IPS-NIHi7 (cell line): ENCODE data around the gene METTL24.
"Not testable (repeated sequence)": the region's sequence is repeated elsewhere in the genome, so short reads cannot be mapped to it uniquely, and the experiment has no call there.

ENCODE experiments used
- DNase-seq: peaks from one replicate; pipeline ENCODE4 v3.0.0; 2012; ENCODE audit warnings: mixed read lengths; ENCODE audit errors: extremely low spot score

The METTL24 gene

DNA sequence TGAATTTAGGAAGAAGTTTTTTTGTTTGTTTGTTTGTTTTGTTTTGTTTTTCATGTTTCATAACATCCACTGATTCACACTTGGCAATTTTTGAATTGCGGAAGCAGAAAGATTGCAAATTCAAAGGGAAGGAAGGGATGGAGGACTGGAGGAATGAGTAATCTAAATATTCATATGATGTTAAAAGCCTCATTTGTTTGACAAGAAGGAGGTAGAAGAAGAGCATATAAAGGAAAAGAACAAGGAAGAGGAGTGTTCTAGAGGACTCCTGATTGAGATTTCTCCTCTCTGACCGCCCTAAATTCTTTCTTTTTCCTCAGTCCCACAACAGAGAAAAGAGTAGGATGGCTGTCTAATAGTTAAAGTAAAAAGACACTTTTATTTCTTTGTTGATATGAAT, 88.5 kb downstream of the METTL24 start:
- DNase-seq: no peak

DNA sequence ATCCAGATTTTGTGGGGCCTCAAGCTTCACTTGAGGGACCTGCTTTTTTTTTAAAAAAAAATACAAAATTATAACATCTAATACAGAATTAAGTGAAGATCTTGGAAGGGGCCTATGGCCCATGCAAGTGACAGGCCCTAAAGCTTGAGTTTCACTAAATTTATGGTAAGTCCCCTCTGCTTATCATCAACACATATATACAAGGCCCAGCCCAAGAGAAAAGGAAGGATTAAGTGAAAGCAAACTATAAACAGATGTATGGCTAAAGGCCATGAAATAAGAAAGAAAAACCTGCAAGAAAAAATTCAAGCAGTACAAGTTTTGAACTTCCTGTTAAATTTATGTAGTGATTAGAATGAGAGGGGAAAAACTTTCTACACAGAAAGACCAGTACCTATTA, 91.2 kb downstream of the METTL24 start:
- no peak for DNase-seq

DNA sequence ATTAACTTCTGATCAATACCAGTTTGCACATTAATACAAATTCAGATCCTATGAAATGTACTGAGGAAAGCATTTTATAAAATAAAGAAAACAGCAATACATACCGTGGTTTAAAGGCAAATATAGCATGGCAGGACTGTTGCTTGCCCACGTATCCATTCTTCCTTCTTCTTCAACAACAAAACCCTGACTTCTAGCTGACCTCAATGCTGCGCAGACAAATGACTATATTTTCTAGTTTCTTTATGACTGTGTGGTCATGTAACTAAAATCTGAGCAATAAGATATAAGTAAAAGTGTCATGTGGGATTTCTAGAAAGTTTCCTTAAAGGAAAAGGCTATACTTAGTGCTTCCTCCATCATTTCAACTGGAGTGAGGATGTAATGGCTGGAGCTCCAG, 92.9 kb downstream of the METTL24 start:
- DNase-seq: no peak

DNA sequence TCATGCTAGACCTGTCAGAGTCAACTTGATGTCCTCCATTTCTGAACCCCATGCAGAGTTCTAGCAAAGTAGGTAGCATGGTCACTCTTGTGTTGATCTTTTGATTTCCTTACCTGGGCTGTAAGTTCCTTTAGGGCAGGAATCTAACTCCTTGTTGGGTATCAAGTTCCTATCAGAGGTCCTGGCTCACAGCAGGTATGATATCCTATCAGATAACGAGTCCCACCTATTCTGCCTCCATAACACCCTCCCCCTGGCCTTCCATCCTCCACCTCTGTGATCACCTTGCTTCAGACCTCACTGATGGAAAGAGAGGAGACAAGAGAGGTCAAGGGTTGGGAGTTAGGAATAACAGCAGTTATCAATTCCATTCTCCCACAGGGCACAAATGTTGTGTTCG, 101.8 kb downstream of the METTL24 start:
- DNase-seq: no peak

DNA sequence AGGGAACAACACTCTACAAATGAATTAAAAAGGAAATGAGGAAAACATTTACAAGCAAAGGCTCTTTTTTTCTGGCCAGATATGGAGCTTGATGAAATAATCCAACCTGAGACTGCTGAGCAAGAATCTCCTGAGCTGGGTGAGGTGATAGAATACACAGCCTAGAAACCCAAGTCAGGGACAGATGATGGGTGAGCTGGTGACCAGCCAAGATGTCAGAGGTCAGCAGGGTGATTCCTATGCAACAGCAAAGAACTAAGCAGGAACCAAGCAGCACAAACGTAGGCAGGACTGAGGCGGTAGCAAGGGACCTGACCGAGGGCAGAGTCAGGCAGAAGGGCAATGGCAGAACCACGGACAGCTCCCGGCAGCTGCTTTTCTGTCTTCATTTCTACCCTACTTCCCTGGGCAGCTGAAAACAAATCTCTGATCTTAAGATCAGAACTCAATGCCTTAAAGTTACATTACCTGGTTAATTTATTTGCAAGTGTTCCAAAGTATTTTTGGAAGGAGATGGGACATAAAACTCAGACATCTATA, 102.9 kb downstream of the METTL24 start:
- peak; percentile 83 for DNase-seq

DNA sequence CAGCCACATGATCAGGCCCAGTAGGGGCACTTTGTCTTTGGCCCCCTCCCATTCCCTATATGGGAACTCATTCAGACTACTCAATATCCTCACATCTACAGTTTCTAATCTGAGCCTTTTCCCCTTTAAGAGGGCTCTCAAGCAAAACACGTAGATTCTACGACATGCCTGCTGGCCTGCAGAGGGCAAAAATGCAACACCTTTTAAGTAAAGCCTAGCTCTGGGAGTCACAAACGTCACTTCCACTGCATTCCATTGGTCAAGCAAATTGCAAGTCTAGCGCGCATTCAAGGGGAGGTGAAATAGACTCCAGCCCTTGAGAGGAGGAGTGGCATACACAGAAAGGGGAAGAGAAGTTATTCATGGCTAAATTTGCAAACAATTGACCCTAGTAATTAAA, 107.3 kb downstream of the METTL24 start:
- peak; percentile 21 for DNase-seq

DNA sequence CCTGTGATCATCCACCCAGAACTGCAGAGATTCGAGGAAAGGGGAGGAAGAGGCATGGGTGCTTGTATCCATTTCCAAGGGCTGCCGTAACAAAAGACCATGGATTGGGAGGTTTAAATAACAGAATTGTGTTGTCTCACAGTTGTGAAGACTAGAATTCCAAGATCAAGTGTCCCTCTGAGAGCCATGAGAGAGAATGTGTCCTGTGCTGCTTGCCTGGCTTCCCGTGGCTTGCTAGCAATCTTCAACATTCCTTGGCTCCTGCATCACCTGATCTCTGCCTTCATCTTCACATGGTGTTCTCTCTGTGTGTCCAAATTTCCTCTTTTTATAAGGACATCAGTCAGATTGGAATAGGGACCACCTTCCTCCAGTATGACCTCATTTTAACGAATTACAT, 108.1 kb downstream of the METTL24 start:
- DNase-seq: no peak

DNA sequence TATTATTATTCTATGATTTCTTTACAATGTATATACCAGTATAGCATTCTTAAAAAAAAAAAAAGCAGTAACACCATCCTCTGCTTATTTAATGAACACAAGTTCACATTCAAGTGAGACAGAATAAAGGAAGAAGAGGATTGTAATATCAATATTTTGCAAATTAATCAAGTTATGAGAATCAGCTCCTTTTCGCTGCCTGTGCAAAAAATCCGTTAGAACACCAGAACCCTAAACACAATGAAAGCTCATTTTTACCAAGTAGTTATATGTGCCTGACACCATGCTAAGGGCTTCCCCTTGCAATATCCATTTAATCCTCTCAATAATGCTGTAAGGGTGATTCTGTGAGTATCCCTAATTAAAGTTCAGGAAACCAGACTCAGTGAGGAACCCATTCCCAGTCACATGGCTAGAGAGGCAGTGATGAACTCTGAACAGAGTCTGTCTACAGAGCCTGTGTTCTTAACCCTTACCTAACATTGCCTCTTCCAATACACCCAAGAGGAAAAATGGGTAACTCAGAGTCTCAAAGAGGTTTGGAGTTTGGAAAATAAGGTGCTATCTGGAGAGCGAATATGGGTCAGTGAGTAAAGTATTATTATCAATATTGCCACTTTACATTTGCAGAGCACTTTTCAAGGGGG, 111.1 kb downstream of the METTL24 start:
- no peak for DNase-seq

DNA sequence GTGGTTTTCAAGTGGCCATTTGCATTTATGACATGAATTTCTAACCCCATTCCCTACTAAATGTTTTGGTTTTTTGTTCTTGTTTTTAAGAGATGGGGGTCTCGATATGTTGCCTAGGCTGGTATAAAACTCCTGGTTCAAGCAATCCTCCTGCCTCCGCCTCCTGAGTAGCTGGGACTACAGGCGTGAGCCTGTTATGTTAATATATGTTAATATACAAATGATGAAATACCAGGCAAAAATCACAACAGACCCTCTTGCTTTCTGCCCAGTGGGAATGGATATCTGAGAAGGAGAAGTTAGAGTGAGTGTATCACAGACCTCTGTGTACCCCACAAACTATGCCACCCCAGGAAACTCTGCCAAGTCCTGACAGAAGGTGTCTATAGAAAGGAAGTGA, 111.8 kb downstream of the METTL24 start:
- no peak for DNase-seq

DNA sequence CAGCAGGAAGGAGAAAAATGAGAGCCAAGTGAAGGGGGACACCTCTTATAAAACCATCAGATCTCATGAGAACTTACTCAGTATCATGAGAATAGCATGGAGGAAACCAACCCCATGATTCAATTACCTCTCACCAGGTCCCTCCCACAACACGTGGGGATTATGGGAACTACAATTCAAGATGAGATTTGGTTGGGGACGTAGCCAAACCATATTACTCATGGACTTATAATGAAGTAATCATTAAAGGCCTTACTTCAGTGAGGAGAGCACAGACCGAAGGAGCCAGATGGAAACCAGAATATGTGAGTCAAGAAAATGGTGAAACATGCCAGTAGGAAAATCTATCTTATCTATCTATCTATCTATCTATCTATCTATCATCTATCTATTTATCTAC, 113.5 kb downstream of the METTL24 start:
- not testable (repeated sequence) for DNase-seq

DNA sequence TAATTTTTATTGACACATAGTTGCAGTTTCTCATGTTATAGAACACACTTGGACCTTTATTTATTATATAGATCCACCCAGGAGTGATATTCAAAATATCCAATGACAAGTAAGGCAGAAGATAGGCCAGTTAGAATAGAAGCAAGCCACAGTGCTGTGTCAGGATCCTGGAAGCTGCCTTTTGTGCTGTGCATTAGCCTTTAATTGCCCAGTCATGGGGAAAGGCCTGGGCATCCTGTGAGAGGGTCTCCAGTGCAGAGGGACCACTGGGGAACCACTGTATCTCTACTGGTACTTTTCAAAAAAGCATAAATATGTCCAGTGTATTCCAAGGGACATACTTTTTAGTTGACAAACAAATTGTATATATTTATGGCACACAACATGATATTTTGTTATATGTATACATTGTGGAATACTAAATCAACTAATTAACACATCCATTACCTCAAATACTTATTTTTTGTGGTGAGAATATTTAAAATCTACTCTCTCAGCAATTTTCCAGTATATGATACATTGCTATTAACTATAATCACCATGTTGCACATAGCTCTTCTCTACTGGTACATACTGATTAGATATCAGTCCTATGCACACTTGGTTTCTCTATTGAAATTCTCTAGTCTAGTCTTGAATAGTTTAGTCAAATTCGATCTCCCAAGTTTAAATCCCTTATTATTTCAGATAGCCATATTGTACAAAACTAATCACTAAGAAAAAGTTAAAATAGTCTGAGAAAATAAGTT, 118.4 kb downstream of the METTL24 start:
- no peak for DNase-seq

DNA sequence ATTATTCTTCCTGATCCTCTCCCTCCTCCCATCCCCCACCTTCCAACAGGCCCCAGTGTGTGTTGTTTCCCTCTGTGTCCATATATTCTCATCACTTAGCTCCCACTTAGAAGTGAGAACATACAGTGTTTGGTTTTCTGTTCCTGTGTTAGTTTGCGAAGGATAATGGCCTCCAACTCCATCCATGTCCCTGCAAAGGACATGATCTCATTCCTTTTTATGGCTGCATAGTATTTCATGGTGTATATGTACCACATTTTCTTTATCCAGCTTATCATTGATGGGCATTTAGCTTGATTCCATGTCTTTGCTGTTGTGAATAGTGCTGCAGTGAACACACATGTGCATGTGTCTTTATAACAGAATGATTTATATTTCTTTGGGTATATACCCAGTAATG, 122.1 kb downstream of the METTL24 start:
- DNase-seq: not testable (repeated sequence)

DNA sequence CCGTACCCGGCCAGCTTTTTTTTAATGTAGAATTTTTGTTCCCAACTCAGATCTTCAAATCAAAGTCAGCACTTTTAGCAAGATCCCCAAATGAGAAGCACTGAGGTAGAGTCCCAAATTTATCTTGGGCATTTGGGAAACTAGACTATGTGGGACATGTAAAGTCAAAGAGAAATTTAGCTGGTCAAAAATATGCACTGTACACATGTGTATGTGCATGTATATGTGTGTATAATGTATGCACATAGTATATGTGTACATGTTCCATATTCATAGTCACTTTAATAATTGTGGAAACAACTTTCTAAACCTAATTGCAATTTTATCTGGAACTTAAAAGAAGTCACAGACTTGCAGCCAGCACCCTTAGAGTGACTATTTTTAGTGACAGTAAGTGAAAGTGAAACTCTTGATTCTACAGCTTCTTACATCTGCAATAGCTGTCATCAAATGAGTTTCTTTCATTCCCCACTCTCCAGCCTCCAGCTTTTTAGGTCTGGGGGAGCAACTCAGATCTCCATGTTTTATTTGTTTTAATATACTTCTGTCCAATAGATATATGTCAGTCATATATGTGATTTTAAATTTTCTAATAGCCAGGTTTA, 124.3 kb downstream of the METTL24 start:
- no peak for DNase-seq

DNA sequence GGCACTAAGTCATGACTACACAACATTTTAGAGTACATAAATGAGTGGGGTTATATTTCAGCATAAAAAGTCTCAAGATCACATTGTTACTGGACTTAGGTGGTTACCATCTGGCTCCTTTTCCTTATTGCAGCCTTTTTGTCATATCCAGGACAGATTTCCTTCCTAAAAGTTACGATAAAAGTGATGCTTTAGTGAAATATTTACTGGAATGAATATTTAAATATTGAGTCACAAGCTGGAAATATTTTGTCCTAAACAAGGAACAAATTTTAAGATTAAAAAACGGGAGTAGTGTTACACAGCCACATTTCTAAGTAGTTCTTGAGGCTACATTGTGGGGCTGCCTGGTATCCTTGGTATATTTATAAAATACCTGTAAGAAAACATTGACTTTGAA, 125.7 kb downstream of the METTL24 start:
- no peak for DNase-seq

DNA sequence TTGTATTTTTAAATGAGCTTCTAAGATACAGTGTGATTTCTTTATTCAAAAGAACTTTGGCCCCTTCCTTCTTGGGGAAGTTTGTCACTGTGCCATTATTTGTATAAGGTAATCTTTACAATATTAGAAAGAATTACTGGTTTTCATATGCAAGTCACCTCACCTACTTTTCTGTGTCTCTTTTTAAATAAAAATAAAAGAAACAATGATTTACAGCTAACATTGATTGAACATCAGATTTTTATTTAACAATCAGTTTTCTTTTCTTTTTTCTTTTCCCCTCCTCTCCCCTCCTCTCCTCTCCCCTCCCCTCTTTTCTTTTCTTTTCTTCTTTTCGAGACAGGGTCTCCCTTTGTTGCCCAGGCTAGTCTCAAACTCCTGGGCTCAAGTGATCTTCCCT, 131.9 kb downstream of the METTL24 start:
- no peak for DNase-seq

DNA sequence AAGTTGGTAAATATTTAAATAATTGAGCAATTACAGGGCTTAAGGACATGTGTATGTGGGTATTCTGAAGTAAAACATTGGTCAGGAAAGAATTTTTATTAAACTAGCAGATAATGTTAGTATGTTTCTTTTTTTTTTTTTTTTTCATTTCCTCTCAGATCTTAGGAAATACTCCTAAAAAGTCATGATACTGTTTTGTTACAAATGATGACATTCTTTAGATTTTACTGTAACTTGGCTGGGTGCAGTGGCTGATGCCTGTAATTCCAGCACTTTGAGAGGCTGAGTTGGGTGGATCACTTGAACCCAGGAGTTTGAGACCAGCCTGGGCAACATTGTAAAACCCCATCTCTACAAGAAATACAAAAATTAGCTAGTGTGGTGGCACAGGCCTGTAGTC, 136.4 kb downstream of the METTL24 start:
- no peak for DNase-seq

DNA sequence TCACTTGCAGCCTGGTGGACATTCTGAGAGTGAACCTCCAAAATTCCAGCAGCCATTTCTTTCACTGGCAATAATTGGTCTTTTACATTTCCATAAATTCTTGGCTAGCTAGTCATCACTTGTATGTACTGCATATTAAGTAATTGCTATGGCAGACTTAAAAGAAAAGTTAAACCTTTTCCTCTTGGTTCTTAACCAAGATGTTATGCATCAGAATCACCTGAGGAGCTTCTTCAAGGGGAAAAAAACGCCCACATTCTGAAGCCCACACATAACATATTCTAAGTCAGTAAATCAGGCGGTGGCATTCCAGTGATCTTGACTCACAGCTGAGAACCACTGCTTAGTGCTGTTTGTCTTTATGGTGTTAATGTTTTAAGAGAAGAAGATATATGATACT, 140.9 kb downstream of the METTL24 start:
- no peak for DNase-seq

DNA sequence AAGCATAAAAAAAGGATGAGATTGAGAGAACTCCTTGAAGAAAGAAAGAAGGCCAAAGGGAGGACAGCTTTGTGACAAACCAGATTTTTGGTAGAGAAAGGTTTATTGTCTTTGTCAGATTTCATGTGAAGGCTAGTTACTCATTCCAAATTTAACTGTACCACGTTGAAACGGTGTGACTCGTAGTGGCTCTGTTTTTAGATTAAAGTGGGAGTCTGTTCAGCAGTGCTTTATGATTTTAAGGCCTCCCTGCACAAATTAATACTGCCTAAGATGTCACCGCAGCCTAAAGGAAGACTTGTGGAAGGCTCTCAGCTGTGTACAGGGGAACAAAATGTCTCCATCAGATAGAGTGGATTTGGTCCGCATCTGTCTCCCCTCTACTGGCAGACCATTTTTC, 142.0 kb downstream of the METTL24 start:
- no peak for DNase-seq

DNA sequence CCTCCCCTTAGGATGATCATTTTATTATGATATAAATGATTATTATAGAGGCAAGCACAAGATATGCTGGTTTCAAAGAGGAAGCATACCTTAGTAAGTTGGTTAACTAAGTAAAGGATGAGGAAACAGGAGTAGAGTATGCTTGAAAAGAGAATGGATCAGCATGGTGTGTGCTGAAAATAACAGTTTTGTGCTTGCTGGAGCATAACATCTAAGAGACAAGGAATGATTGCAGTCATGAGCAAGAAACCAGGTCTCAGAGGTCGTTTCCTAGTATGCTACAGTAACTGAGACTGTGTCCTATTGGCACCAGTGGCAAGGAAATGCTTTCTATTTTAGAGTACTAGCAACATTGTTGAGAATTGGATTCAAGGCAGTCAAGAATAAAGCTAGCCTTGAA, 143.8 kb downstream of the METTL24 start:
- DNase-seq: no peak

DNA sequence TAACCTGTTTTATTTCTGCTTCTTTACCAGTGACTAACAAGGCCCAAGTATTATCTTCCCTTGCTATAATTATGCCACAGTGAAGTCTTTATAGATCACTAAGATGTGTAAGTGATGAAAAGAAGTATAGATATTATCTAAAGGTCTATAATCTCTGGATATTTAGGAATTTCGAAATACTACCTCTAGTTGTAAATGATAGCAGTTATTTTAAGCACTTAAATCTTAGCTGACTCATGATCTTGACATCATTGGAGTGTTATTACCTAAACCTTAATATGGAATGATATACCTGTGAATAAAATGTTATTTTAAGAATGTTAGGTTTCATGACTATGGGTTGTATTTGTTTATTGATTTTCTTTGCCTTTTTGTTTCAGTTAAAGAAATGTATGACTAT, 146.4 kb downstream of the METTL24 start:
- DNase-seq: no peak

DNA sequence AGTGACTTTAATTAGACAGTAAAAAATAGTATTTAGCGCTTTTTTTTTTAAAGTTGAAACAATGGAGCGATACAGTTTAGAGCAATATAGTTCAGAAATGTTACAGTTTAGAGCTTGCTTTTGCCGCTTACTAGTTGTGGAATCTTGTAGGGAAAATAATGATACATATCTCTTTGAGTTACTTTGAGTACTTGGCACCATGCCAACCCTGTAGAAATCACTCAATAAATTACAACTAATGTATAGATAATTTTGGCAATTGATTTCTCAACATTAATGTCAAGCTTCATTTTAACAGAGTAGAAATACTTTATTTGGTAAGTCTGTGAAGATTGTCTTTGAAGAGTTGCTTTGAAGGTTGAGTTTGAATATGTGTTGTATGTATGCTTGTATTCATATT, 150.5 kb downstream of the METTL24 start:
- no peak for DNase-seq

DNA sequence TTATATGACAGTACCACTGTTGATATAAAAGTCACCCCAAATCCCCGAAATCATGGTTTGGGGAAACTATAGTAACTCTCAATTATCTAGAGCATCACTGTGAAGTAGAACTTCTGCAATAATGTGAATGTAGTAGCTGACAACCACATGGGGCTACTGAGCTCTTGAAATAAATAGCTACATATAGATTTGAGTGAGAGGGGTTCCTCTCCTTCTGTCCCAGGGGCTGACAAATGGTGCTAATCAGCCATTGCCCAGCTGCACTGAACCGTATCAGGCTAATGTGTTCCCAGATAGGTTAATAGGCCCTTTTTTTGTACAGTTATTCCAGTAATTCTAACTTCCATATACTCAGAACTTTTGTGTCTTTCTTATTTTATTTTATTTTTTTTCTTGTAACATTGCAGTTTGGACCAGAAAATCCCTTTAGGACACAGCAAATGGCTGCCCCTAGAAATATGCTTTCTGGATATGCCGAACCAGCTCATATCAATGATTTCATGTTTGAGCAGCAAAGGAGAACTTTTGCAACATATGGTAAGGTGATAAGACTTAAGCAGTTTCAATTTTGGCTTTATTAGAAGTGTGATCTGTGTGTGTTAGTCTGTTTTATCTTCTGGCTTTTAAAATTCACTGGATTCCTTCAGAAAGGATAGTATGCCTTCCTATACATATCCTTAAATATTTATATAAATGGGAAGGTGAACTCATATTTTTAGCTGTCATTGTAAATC, 156.8 kb downstream of the METTL24 start:
- DNase-seq: no peak
